Testis (tissue), 2 donors: ENCODE results near the gene CAMTA1.

Experiments used
- CTCF ChIP-seq, 3 experiments: fragments of 450-650 bp in 2 of 3; fragments of 200-600 bp in 1 of 3; sonication (generic) in 1 of 3; IDR thresholded peaks; one replicate each; pipeline ENCODE4 v1.5.1; 2016 to 2019; ENCODE audit warnings: antibody characterized with exemption in 3 of 3, mild to moderate bottlenecking in 2 of 3, moderate library complexity in 1 of 3
- POLR2A ChIP-seq: fragments of 450-650 bp; IDR thresholded peaks from one replicate; pipeline ENCODE4 v1.6.1; 2017; ENCODE audit warnings: antibody characterized with exemption, mild to moderate bottlenecking, moderate library complexity

DNA sequence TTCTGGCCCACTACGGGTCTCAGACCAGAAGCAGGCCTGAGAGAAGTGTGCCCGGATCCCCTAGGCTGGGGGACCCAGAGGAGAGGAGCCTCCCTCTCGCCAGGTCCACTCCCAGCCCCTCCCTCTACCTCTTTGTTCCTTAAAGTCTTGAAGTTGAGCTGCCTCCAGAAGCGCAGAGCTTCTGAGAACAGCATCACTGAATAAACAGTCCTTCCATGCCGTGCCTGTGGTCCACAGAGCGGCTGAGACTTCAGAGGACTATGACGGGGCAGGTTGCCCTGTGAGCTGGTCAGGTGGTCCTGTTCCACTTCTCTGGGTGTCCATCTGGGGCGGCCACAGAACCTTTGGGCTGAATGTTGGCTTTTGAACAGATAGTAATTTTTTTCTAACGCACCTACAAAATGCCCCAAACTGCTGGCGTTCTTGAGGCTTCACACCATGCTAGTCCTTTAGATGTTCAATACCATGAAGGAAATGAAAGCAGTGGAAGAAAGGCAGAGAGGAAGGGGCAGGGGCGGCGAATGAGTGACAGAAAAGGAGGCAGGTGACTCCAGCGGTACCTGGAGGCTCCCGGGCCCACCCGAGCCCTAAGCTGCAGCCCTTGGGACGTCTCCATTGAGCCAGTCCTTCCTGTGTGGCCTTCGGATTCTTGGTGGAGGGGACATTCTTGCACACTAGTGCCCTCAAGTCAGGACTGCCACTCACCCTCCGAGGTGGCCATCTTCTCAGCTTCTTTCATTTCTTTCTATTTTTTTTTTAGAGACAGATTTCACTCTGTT is 746.5 kb downstream of the CAMTA1 start:
- no peak for TF ChIP-seq CTCF (IDR thresholded peaks at IDR 0.05)
- no peak for TF ChIP-seq POLR2A
